Stimulated activated naive CD4-positive, alpha-beta T cell treated with Interleukin-2 at 50 U/mL for 16 hours (primary cell): Measurements from ENCODE around the gene ACKR2.
A peak's percentile ranks its signal among the peaks of the same experiment; 100 is the strongest.
"Not testable (repeated sequence)": the region's sequence is repeated elsewhere in the genome, so short reads cannot be mapped to it uniquely, and the experiment has no call there.

Experiments used
- DNase-seq: peaks from one replicate; lab custom pipeline; 2025; lab: John Stamatoyannopoulos, UW

The ACKR2 gene

DNA sequence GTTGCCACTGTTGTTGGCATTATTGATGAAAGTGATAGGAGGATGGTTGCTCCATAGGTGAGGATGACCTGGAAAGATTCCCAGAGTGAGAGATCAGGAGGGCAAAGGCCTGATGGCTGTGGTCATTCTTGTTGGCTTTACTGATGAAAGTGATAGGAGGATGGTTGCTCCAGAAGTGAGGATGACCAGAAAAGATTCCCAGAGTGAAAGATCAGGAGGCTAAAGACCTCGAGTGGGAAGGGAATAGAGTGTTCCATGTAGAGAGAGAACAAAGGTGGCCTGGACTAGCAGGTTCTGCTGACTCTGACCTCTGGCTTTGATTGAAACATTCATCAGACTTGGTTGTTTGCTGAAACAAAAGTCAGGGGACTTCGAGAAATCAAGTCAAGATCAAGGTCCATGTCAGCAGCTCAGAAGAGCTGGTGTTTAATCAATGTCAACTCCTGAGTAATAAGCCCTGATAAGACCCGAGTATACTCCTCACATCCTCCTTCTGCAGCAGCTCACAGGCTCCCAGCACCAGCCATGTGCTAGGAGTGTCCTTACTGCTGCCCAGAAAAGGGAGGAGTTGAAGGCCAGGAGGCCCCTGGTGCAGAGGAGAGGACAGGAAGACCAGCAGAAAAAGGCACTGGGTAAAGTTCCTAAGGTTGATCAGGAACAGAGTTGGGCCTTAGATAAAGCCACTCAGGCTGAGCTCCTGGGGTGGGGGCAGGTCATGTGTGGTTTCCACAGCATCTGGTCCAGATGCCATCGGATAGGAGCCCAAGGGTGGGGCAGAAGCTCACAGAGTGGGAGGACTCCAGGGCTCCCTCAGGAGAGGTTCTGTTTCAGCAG lies 46.5 kb downstream of the ACKR2 start:
- no peak for DNase-seq

DNA sequence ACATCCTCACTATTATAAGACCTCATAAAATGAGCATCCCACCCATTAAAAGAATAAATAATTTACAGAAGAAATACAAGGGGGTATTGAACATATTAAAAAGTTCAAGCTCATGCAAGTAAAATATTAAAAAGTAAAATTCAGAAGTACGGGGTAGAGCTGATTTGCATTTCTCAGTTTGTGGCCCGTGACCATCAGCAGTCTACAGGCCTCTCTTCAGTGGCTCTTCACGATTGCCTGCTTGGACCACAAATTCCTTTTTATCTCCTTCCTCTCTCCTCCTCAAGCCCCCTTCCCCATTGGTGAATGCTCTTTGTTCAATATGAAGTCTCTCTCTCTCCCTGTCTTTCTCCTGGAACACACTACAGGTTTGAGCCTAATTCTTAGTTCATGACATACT lies 47.3 kb downstream of the ACKR2 start:
- DNase-seq, result no peak

DNA sequence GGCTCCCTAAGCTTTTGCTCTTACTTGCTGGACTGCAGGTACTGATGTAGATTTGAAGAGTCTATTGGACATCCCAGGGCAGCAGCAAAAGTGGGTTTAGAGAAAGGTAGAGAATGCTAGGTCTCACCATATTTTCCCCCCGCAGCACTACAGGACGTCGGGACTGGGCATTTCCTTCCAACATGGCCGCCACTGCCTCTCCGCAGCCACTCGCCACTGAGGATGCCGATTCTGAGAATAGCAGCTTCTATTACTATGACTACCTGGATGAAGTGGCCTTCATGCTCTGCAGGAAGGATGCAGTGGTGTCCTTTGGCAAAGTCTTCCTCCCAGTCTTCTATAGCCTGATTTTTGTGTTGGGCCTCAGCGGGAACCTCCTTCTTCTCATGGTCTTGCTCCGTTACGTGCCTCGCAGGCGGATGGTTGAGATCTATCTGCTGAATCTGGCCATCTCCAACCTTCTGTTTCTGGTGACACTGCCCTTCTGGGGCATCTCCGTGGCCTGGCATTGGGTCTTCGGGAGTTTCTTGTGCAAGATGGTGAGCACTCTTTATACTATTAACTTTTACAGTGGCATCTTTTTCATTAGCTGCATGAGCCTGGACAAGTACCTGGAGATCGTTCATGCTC lies 55.2 kb downstream of the ACKR2 start:
- DNase-seq, result no peak

DNA sequence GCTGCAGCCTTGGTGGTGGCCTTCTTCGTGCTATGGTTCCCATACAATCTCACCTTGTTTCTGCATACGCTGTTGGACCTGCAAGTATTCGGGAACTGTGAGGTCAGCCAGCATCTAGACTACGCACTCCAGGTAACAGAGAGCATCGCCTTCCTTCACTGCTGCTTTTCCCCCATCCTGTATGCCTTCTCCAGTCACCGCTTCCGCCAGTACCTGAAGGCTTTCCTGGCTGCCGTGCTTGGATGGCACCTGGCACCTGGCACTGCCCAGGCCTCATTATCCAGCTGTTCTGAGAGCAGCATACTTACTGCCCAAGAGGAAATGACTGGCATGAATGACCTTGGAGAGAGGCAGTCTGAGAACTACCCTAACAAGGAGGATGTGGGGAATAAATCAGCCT lies 56.0 kb downstream of the ACKR2 start:
- DNase-seq, result no peak

DNA sequence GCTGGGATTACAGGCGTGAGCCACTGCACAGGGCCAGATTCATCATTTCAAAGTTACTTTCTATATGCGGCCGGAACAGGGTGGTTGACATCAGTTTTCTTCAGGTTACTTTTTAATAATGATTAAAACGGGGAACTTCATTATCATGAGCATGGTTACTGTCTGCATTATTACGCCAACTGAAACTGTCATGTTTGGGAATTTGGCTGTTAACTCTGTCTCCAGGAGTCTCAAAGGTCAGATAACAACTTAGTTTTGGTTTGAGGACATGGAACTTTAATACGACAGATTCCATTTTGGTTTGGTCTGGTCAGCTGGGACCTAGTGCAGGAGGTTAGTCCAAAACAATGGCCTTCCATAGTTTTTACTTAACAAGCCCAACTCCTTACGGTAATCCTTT lies 57.9 kb downstream of the ACKR2 start:
- DNase-seq, result no peak

DNA sequence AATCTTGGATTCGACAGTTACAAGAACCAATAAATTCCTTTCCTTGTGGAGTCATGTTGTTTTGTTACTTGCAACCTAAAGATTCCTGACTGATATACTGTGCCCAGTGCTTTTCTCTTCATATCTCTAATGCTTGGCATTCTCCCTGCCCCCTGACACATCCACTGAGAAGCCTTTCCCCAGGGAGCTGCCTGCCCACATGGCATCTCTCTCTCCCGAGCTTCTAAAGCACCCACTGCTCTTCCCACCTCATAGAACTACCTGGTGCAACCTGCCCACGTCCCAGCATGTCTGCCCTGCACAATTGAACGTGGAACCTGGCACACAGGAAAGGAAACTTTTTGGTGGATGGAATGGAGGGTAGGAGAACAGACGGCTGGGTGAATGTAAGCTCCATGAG lies 59.6 kb downstream of the ACKR2 start:
- DNase-seq, result no peak

DNA sequence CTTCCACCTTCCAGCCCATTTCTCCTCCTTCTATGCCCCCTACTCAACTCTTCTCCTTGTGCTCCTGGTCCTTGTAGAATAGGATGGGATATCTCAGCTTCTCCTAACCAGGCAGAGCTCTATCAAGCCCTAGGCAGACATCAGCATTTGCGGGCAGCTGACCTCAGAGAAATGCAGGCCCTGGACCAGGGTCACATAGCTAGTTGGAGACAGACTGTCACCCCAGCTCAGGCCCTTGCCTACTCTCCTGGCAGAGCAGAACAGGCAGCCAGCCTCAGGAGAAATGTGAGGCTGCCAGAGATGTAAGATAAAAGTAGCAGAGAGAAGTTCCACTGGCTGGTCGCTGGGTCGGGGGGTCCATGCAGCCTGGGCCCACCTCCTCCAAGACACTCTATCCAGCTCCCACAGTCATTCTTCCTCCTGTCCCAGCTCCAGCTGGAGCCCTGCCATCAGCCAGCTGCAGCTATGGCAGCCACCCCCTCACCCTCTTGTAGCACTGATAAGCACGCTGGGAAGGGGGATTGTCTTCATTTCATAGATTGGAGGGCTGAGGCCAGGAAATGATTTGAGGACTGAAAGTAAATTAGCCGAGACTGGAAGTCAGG lies 62.4 kb downstream of the ACKR2 start:
- DNase-seq, result no peak

DNA sequence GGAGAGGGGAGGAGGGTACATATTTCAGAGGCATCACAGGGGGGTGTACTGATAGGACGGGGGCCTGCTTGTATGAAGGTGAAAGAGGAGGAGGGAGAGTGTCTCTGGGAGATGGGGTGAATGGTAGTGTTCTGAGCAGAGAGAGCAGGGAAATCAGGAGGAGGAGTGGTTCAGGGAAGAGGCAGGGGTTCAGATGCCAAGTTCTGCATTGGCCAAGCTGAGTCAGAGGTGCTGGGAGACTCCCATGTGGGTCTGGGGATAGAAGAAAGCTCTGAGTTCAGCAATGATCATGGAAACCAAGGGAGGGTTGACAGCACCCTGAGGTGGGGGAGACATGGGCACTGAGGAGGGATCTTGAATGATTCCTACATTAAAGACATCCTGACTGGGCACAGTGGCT lies 63.5 kb downstream of the ACKR2 start:
- no peak for DNase-seq

DNA sequence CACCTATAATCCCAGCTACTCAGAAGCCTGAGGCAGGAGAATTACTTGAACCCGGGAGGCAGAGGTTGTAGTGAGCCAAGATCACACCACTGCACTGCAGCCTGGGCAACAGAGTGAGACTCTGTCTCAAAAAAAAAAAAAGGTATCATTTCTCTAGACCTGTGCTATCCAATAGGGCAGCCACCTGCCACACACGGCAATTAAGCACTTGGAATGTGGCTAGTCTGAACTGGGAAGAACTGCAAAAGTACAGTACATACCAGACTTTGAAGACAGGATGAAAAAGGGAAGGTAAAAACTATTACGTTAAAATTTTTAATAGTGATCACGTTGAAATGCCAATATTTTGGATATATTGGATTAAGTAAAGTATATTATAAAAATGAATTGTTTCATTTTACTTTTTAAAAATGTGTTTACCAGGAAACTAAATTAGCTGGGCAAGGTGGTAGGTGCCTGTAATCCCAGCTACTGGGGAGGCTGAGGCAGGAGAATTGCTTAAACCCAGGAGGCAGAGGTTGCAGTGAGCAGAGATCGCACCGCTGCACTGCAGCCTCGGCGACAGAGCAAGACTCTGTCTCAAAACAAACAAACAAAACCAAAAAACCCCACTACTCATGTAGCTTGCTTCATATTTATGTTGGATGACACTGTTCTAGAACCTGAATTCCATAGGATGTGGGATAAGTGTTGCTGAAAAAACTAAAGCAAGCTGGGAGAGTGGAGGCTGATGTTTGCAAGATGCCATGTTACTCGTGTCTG lies 64.2 kb downstream of the ACKR2 start:
- DNase-seq, result no peak

DNA sequence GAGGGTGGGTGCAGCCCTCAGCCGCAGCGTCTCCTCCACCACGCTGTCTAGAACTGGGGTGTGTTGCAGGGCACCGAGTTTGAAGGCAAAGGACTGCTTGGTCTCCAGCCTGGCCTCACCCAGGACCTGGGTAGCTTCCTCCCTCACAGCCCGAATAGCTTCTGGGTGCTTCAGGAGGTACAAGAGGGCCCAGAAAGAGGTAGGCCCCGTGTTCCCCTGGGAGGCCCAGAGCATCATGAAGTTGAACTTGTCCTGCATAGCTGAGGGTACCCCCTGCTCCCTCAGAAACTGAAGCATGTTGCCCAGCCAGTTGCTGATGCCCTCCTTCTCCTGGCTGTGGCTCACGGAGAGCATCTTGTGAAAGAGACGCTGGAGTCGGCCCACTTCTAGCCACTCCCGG lies 65.5 kb downstream of the ACKR2 start:
- no peak for DNase-seq

DNA sequence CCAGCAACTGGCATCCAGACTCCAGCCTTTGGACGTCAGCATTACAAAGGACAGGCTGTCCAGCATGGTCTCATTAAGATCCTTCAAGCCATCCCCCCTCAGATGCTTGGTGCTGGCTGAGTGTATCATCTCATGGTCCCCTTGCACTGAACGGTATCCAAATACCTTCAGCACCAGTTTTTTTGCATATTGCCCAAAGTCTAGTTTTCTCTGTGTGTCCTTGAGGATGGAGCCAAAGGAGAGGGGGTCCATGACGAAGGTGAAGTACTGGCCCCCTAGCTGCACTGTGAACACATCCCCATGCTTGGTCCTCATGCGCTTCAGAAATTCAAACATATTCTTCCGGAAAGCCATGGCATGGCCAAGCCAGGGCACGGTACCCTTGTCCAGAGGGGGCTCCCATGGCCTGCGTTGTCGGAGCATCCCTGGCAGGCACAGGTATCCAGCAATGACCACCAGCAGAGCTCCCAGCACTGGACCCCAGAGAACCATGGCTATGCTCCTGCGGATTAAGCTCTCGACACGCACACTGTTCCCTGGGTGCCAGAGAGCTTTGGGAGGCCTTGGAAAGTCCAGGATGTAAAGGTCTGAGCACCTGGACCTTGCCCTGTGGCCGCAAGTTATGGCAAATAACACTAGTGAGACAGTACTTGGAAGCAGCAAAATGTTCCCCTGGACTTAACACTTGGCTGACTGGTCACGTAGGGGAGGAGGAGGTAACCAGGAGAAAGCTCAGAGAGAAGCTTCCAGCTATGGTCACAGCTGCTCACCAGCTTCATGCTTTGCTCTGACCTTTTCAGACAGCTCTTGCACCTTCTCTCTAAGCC lies 66.3 kb downstream of the ACKR2 start, which contains the start of gene CYP8B1:
CYP8B1 (minus strand) TSS at position 555 of the 827 bp plus-strand sequence; CDS start at position 492, 63 bp downstream.
- DNase-seq, result no peak

DNA sequence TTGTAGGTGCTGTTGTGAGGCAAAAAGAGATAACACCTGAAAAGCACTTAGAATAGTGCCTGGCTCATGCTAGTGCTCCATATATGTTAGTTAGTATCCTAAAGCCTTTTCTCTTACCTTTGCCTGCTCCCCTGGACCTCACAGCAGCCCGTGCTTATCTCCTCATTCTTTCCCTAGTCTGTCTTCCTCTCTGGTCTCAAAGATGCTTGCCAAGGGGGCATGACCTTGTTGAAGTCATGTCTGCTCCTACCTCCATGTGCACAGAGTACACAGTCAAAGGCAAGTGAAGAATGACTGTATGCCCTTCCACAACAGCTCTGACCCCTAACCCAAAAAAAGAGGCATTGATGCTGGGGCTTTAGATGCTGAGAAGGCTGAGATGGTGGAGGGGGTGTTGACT lies 67.2 kb downstream of the ACKR2 start:
- no peak for DNase-seq

DNA sequence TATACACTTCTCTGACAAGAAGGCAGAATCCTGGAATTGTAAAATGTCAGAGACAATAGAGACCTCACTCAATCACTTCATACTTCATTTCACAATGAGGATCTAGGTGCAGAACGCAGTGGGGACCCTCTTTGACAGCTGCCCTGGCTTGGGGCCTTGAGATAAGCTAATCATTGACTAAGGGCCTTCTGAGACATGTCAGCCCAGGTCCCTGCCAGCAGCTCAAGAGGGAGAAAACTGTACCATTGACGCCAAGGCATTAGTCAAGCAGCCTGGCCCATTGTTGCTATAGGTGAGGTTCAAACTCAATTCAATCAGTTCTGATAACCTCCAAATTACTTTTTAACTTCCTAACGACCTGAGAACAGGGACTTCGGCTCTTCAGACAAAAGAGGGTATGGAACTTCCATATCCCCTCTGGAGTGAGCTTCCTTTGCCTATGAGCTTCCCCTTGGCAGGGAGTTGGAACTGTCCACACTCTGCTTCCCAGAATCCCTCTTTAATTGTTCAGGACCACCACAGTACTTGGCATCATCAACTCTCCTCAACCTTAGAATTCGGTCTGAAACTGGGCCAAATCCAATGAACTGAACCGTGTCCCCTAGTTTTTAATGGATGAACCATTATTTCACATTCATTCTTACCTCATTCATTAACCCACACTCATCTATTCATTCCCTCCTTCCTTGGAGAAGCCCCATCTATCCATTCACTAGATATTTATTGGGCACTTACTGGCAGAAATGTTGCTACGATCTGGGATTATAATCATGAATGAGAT lies 67.9 kb downstream of the ACKR2 start:
- no peak for DNase-seq

DNA sequence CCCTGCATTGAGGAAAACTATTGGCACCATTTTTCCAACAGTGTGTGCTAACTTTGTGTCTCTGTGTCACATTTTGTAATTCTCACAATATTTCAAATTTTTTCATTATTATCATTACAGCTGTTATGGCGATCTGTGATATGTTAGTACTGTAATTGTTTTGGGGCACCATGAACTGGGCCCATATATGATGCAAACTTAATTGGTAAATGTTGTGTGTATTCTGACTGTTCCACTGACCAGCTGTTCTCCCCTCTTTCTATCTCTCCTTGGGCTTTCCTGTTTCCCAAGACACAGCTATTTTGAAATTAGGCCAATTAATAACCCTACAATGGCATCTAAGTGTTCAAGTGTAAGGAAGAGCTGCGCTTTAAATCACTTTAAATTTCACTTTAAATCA lies 68.6 kb downstream of the ACKR2 start:
- DNase-seq, result no peak

DNA sequence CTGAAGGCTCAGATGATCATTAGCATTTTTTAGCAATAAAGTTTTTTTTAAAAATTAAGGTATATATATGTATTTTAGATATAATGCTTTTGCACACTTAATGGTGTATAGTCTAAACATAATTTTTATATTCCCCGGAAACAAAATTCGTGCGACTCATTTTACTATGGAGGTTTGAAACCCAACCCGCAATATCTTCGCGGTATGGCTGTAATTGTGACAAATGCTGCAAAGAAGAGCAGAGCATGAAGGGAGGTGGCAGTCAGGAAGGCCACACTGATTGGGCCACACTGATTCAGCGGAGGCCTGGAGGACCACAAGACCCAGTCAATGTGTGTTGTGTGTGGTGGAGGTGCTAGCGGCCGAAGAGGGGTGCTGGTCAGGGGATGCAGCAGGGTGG lies 70.9 kb downstream of the ACKR2 start:
- DNase-seq, result no peak

DNA sequence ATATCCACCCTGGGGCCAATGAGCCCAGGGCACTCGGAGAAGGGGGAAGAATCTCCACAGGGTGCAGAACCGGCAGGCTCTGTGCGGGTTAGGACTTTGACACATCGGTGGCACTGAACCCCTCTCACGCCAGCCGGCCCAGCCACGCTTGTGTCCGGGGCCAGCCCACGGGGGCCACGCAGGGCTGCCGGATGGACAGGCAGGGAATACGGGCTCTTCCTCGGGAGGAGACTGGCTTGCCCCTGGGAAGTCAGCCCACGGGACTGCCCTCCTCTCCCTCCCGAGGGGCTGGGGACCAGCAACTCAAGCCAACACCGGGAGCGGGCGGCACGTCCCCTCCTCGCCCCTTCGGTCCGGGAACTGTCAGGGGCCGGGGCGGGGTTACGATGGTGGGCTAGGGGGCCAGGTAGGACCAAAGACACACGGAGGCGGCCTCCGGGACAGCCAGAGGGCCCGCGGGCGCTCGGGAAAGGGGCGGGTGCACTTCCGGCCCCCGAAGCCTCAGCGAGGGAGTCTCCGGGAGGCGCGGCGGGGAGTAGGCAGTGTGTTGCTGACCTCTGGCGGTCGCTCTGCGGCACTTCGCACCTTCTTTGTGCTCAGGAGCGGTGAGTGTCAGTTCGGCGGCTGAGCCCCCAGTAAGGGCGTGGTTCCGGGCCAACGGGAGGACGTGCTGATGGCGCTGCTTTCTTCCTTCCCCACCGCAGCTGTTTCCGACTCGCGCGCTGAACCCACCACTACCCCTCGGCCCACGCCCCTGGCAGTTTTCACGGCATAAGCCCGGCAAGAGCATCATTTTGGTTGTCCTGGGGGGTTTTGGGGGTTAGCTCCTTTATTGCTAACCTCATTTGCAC lies 71.6 kb downstream of the ACKR2 start:
- DNase-seq, result peak; percentile 82

DNA sequence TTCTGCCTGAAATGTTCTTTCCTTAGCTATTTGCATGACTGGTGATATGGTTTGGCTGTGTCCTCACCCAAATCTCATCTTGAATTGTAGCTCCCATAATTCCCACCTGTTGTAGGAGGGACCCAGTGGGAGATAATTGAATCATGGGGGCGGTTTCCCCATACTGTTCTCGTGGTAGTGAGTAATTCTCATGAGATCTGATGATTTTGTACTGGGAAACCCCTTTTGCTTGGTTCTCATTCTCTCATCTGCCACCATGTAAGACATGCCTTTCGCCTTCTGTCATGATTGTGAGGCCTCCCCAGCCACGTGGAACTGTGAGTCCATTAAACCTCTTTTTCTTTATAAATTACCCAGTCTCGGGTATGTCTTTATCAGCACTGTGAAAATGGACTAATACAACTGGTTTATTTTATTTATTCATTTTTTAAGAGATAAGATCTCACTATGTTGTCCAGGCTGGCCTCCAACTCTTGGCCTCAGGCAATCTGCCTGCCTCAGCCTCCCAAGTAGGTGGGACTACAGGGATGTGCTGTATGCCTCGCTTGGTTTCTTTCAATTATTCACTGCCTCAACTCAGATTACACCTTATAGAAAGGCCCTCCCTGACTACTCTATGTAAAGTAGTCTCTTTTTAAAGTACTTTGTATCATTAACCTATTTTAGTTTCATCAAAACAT lies 74.1 kb downstream of the ACKR2 start:
- not testable (repeated sequence) for DNase-seq

DNA sequence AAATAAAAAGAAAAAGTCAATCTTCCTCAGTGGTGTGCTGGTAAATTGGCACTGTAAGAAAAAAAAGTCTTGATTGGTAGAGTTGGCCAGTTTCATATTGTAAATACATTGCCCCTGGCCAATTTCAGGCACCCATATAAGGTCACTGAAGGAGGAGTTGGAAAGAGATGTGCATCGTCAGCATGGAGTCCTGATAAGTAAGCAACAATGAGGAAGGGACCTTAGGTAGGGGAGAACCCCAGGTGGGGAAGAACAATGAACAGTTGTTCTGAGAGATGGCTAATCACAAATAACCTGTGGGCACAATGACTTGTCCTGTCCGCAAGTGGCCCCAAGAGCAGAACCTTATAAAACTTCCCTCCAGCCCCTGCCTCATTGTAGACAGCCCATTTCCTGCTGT lies 75.1 kb downstream of the ACKR2 start:
- no peak for DNase-seq

DNA sequence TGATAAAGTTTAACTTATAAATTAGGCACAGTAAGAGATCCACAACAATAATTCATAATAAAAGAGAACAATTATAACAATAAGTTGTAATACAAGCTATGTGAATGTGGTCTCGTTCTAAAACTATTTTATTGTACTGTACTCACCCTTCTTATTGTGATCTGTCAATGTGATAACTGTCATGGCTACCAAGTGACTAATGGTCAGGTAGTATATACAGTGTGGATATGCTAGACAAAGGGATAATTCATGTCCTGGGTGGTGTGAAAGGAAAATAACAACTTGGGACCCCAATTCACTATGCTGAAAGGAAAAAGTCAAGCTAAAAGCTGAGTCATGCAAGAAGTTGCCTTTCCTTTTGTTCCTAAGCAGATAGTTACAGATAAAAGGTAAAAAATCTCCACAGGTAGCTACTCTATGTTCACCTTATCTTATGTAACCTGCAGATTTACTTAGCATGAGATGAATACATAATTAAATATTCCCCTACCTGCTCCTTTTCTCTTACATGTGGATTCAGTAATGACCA lies 77.1 kb downstream of the ACKR2 start:
- DNase-seq, result no peak
